Measurements from ENCODE around the gene USP51.
"Not testable (repeated sequence)": the region's sequence is repeated elsewhere in the genome, so short reads cannot be mapped to it uniquely, and the experiment has no call there.

Gene USP51

GRCh38 chrX:55480390-55481062 lies 9.1 kb downstream of the USP51 start:
- TF ChIP-seq CTCF (IDR thresholded peaks at IDR 0.05; ENCODE audit: insufficient read depth, missing control alignments) = no peak
- DNase-seq (ENCODE audit: insufficient read length, low spot score) (no peak), FAIRE-seq (no peak)

GRCh38 chrX:55479956-55480355 lies 9.7 kb downstream of the USP51 start:
- not testable (repeated sequence) for DNase-seq (ENCODE audit: insufficient read length, low spot score); FAIRE-seq

- not testable (repeated sequence) for FAIRE-seq; DNase-seq (ENCODE audit: insufficient read length, low spot score)
These were observed 23.9 kb downstream of the USP51 start for GRCh38 chrX:55465791-55466190.

- not testable (repeated sequence) for FAIRE-seq; DNase-seq (ENCODE audit: insufficient read length, low spot score)
These were observed 24.5 kb downstream of the USP51 start for GRCh38 chrX:55465108-55465507.

- DNase-seq (ENCODE audit: insufficient read length, low spot score); FAIRE-seq: not testable (repeated sequence)
These were observed 25.6 kb downstream of the USP51 start for GRCh38 chrX:55464050-55464449.

- FAIRE-seq; DNase-seq (ENCODE audit: insufficient read length, low spot score): not testable (repeated sequence)
These were observed 29.7 kb downstream of the USP51 start for GRCh38 chrX:55459926-55460325.

GRCh38 chrX:55459426-55459825 lies 30.2 kb downstream of the USP51 start:
- FAIRE-seq; DNase-seq (ENCODE audit: insufficient read length, low spot score): not testable (repeated sequence)

- DNase-seq (ENCODE audit: insufficient read length, low spot score); FAIRE-seq: not testable (repeated sequence)
These were observed 33.9 kb downstream of the USP51 start for GRCh38 chrX:55455708-55456107.

- no peak for TF ChIP-seq CTCF (IDR thresholded peaks at IDR 0.05; ENCODE audit: insufficient read depth, missing control alignments)
- FAIRE-seq = no peak
- no peak for DNase-seq (ENCODE audit: insufficient read length, low spot score)
These were observed 36.9 kb downstream of the USP51 start for GRCh38 chrX:55452833-55453124.

GRCh38 chrX:55451990-55452832 lies 37.4 kb downstream of the USP51 start, which contains the start of gene MAGEH1:
Gene MAGEH1 (plus strand): TSS chrX:55452127. CDS start chrX:55452375, 248 bp downstream.
- no peak for DNase-seq (ENCODE audit: insufficient read length, low spot score)
- no peak for FAIRE-seq
- TF ChIP-seq CTCF (IDR thresholded peaks at IDR 0.05; ENCODE audit: insufficient read depth, missing control alignments) = no peak

GRCh38 chrX:55451626-55451989 lies 38.0 kb downstream of the USP51 start:
- TF ChIP-seq CTCF (IDR thresholded peaks at IDR 0.05; ENCODE audit: insufficient read depth, missing control alignments) = no peak
- FAIRE-seq (no peak), DNase-seq (ENCODE audit: insufficient read length, low spot score) (no peak)

Data from D721Med (cell line).